ENCODE results near the gene PRAC2.

The PRAC2 gene

DNA sequence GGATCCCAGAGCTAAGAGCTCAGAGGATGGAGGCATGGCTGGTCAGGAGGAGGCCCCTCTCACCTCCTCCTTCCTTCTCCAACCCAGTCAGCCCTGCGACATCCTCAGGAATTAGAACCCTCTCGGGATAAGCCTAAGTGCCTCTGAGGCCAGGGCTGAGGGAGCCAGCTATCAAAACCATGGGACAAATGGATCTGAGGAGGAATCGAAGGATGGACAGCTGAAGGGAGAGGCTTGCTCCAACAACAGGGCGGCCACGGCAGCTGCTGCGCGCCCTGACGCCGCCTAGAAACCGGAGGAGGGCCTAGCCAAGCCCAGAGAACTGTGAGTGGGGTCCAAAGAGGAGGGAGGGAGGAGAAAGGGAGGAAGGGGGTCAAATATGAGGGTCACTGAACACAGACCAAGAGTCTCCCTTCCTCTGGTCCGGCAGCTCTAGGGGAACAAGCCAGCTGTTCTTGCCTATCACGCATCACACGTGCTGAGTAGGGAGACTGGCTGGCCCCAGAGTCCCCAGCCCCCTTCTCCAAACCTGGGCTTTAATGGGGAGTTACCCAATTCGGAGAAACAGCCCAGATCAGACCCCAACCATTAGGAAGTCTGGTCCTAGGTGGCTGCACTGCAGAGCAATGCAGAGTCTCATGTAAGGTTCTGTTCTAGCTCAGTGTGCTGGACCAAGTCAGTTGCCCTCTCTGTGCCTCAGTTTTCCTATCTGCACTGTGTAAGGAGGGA is 11.5 kb downstream of the PRAC2 start:
- Histone ChIP-seq H4K8ac (ENCODE audit: low read depth, low read length) (no peak overlapping the region), H3K27ac (replicated peaks; ENCODE audit: low read length) (no peak overlapping the region), H3K4ac (ENCODE audit: low read length) (no peak overlapping the region), H3K79me1 (ENCODE audit: low read depth, low read length) (no peaks in the 10 kb centered on the region), H3K9me3 (replicated peaks in 1 of 2; ENCODE audit: control insufficient read depth in 2 of 2, insufficient read depth in 1 of 2, low read depth in 1 of 2, low read length in 2 of 2) (peaks cover 0 to 5% of the 10 kb centered on the region in 2 donors), H3K9ac (ENCODE audit: low read depth, low read length, poor library complexity) (no peak overlapping the region), H3K23ac (ENCODE audit: low read depth, low read length, poor library complexity) (no peak overlapping the region), H3K4me1 (ENCODE audit: control insufficient read depth in 2 of 2, insufficient read depth in 1 of 2, low read depth in 1 of 2, low read length in 2 of 2) (no peaks in the 10 kb centered on the region), H2AFZ (ENCODE audit: low read length) (no peak overlapping the region), H2BK12ac (ENCODE audit: low read length) (no peak overlapping the region), H3K18ac (ENCODE audit: low read length) (no peak overlapping the region), H4K91ac (ENCODE audit: low read depth, low read length, poor library complexity) (no peak overlapping the region), H3K27me3 (ENCODE audit: control insufficient read depth in 3 of 3, insufficient read depth in 3 of 3, low read depth in 1 of 3, low read length in 3 of 3) (peaks cover 44 to 98% (median 94%) of the 10 kb centered on the region in 3 experiments), H3K36me3 (replicated peaks in 1 of 2; ENCODE audit: control insufficient read depth in 2 of 2, insufficient read depth in 2 of 2, low read length in 2 of 2) (no peaks in the 10 kb centered on the region), H2BK120ac (ENCODE audit: low read depth, low read length) (no peak overlapping the region), H3K4me2 (ENCODE audit: insufficient read depth, low read length, poor library complexity, severe bottlenecking) (no peak overlapping the region), H3K14ac (ENCODE audit: low read length) (no peak overlapping the region), H2AK5ac (ENCODE audit: low read depth, low read length) (no peak overlapping the region), H3K4me3 (ENCODE audit: low read length in 2 of 2) (no peak overlapping the region), H2BK5ac (ENCODE audit: low read length) (no peak overlapping the region), H2BK15ac (ENCODE audit: low read length) (no peak overlapping the region)
- no CpG with 5 or more reads among the region's 14 CpGs for WGBS, 2 donors (ENCODE audit: extremely low coverage in 2 of 2, insufficient read length in 2 of 2, insufficient replicate concordance in 1 of 2)
- DNase-seq (ENCODE audit: low spot score): no peak

GRCh38 chr17:48735062-48735351 is 12.0 kb downstream of the PRAC2 start:
- Histone ChIP-seq H3K79me1 (ENCODE audit: low read depth, low read length) (no peaks in the 10 kb centered on the region), H3K27me3 (ENCODE audit: control insufficient read depth in 3 of 3, insufficient read depth in 3 of 3, low read depth in 1 of 3, low read length in 3 of 3) (peaks cover 39 to 98% (median 93%) of the 10 kb centered on the region in 3 experiments), H4K91ac (ENCODE audit: low read depth, low read length, poor library complexity) (no peak overlapping the region), H2BK15ac (ENCODE audit: low read length) (no peak overlapping the region), H3K4me2 (ENCODE audit: insufficient read depth, low read length, poor library complexity, severe bottlenecking) (no peak overlapping the region), H3K9me3 (replicated peaks in 1 of 2; ENCODE audit: control insufficient read depth in 2 of 2, insufficient read depth in 1 of 2, low read depth in 1 of 2, low read length in 2 of 2) (peaks cover 0 to 5% of the 10 kb centered on the region in 2 donors), H3K4ac (ENCODE audit: low read length) (no peak overlapping the region), H3K4me3 (ENCODE audit: low read length in 2 of 2) (no peak overlapping the region), H2AFZ (ENCODE audit: low read length) (no peak overlapping the region), H3K4me1 (ENCODE audit: control insufficient read depth in 2 of 2, insufficient read depth in 1 of 2, low read depth in 1 of 2, low read length in 2 of 2) (no peaks in the 10 kb centered on the region), H3K36me3 (replicated peaks in 1 of 2; ENCODE audit: control insufficient read depth in 2 of 2, insufficient read depth in 2 of 2, low read length in 2 of 2) (no peaks in the 10 kb centered on the region), H3K18ac (ENCODE audit: low read length) (no peak overlapping the region), H3K27ac (replicated peaks; ENCODE audit: low read length) (no peak overlapping the region), H2AK5ac (ENCODE audit: low read depth, low read length) (no peak overlapping the region), H3K14ac (ENCODE audit: low read length) (no peak overlapping the region), H3K23ac (ENCODE audit: low read depth, low read length, poor library complexity) (no peak overlapping the region), H4K8ac (ENCODE audit: low read depth, low read length) (no peak overlapping the region), H2BK12ac (ENCODE audit: low read length) (no peak overlapping the region), H3K9ac (ENCODE audit: low read depth, low read length, poor library complexity) (no peak overlapping the region), H2BK5ac (ENCODE audit: low read length) (no peak overlapping the region), H2BK120ac (ENCODE audit: low read depth, low read length) (no peak overlapping the region)
- no CpG with 5 or more reads among the region's 7 CpGs for WGBS, 2 donors (ENCODE audit: extremely low coverage in 2 of 2, insufficient read length in 2 of 2, insufficient replicate concordance in 1 of 2)
- DNase-seq (ENCODE audit: low spot score): no peak

DNA sequence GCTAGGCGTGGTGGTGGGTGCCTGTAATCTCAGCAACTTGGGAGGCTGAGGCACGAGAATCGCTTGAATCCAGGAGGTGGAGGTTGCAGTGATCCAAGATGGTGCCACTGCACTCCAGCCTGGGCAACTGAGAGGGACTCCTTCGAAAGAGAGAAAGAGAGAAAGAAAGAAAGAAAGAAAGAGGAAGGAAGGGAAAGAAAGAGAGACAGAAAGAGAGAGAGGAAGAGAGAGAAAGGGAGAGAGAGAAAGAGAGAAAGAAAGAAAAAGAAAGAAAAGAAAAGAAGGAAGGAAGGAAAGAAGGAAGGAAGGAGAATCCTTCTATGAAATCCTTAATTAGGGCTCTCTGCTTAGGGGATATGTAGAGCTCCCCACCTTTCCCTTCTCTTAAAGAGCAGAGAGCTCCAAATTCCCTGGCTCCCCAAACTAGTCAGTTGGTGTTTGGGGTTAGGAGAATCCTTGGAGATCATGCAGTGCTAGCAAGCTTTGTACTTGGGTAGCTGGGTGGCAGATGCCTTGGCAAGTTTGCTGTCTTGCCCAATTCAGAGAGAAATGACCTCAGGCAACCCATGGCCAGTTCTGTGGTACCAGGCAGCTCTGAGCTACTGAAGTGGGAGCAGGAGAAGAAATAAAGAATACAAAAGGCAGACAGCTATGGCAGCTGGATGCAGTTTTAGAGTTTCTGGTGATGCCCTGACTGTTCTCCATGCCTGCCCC is 14.5 kb downstream of the PRAC2 start:
- Histone ChIP-seq H3K18ac (ENCODE audit: low read length) (no peak overlapping the region), H3K79me1 (ENCODE audit: low read depth, low read length) (no peaks in the 10 kb centered on the region)
- WGBS, 2 donors (ENCODE audit: extremely low coverage in 2 of 2, insufficient read length in 2 of 2, insufficient replicate concordance in 1 of 2): no CpG with 5 or more reads among the region's 4 CpGs

DNA sequence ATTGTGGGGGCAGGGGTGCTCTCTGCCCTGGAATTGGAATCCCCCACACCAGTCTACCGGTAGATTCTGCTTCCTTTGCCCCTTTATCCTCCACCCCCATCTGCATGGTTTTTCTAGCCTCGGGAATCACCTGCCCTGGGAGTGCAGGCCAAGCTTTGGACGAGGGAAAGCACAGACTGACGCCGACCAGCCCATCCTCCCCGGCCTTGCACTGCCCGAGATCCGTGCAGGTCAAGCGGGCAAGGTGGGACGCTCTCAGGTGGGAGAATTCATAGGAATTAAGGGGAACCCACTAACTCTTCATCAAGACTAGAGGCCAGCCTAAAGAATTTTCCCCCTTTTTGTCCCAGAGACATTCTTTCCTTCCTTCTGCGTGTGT is 15.4 kb downstream of the PRAC2 start:
- Histone ChIP-seq H2AK5ac (ENCODE audit: low read depth, low read length) (no peak overlapping the region), H2BK15ac (ENCODE audit: low read length) (no peak overlapping the region), H2BK12ac (ENCODE audit: low read length) (no peak overlapping the region), H3K9ac (ENCODE audit: low read depth, low read length, poor library complexity) (no peak overlapping the region), H3K4me1 (ENCODE audit: control insufficient read depth in 2 of 2, insufficient read depth in 1 of 2, low read depth in 1 of 2, low read length in 2 of 2) (no peaks in the 10 kb centered on the region), H3K4me3 (ENCODE audit: low read length in 2 of 2) (peak overlapping the region in 1 of 2 donors; percentile 41), H2AFZ (ENCODE audit: low read length) (no peak overlapping the region), H4K8ac (ENCODE audit: low read depth, low read length) (no peak overlapping the region), H3K23ac (ENCODE audit: low read depth, low read length, poor library complexity) (no peak overlapping the region), H3K4me2 (ENCODE audit: insufficient read depth, low read length, poor library complexity, severe bottlenecking) (no peak overlapping the region), H2BK5ac (ENCODE audit: low read length) (no peak overlapping the region), H3K36me3 (replicated peaks in 1 of 2; ENCODE audit: control insufficient read depth in 2 of 2, insufficient read depth in 2 of 2, low read length in 2 of 2) (no peaks in the 10 kb centered on the region), H3K79me1 (ENCODE audit: low read depth, low read length) (no peaks in the 10 kb centered on the region), H3K27ac (replicated peaks; ENCODE audit: low read length) (no peak overlapping the region), H3K4ac (ENCODE audit: low read length) (no peak overlapping the region), H3K9me3 (replicated peaks in 1 of 2; ENCODE audit: control insufficient read depth in 2 of 2, insufficient read depth in 1 of 2, low read depth in 1 of 2, low read length in 2 of 2) (peaks cover 0 to 5% of the 10 kb centered on the region in 2 donors), H2BK120ac (ENCODE audit: low read depth, low read length) (no peak overlapping the region), H4K91ac (ENCODE audit: low read depth, low read length, poor library complexity) (no peak overlapping the region), H3K18ac (ENCODE audit: low read length) (no peak overlapping the region), H3K14ac (ENCODE audit: low read length) (no peak overlapping the region), H3K27me3 (ENCODE audit: control insufficient read depth in 3 of 3, insufficient read depth in 3 of 3, low read depth in 1 of 3, low read length in 3 of 3) (peaks cover 29 to 97% (median 94%) of the 10 kb centered on the region in 3 experiments)
- no peak for DNase-seq (ENCODE audit: low spot score)
- WGBS, 2 donors (ENCODE audit: extremely low coverage in 2 of 2, insufficient read length in 2 of 2, insufficient replicate concordance in 1 of 2): no CpG with 5 or more reads among the region's 11 CpGs

More for the DNA sequence above, 14.5 kb downstream of the PRAC2 start:
- Histone ChIP-seq H3K9ac (ENCODE audit: low read depth, low read length, poor library complexity) (no peak overlapping the region), H2BK15ac (ENCODE audit: low read length) (no peak overlapping the region), H3K4ac (ENCODE audit: low read length) (no peak overlapping the region), H3K4me2 (ENCODE audit: insufficient read depth, low read length, poor library complexity, severe bottlenecking) (no peak overlapping the region), H2AK5ac (ENCODE audit: low read depth, low read length) (no peak overlapping the region), H3K4me3 (ENCODE audit: low read length in 2 of 2) (no peak overlapping the region), H3K27me3 (ENCODE audit: control insufficient read depth in 3 of 3, insufficient read depth in 3 of 3, low read depth in 1 of 3, low read length in 3 of 3) (peaks cover 37 to 97% (median 94%) of the 10 kb centered on the region in 3 experiments), H3K4me1 (ENCODE audit: control insufficient read depth in 2 of 2, insufficient read depth in 1 of 2, low read depth in 1 of 2, low read length in 2 of 2) (no peaks in the 10 kb centered on the region), H2BK5ac (ENCODE audit: low read length) (no peak overlapping the region), H2AFZ (ENCODE audit: low read length) (no peak overlapping the region), H3K23ac (ENCODE audit: low read depth, low read length, poor library complexity) (no peak overlapping the region), H3K9me3 (replicated peaks in 1 of 2; ENCODE audit: control insufficient read depth in 2 of 2, insufficient read depth in 1 of 2, low read depth in 1 of 2, low read length in 2 of 2) (peaks cover 0 to 5% of the 10 kb centered on the region in 2 donors), H3K14ac (ENCODE audit: low read length) (no peak overlapping the region), H4K91ac (ENCODE audit: low read depth, low read length, poor library complexity) (no peak overlapping the region), H2BK12ac (ENCODE audit: low read length) (no peak overlapping the region), H4K8ac (ENCODE audit: low read depth, low read length) (no peak overlapping the region), H3K27ac (replicated peaks; ENCODE audit: low read length) (no peak overlapping the region), H3K36me3 (replicated peaks in 1 of 2; ENCODE audit: control insufficient read depth in 2 of 2, insufficient read depth in 2 of 2, low read length in 2 of 2) (no peaks in the 10 kb centered on the region), H2BK120ac (ENCODE audit: low read depth, low read length) (no peak overlapping the region)
- no peak for DNase-seq (ENCODE audit: low spot score)
